GM12892 (cell line): ENCODE data around the gene SERTAD4.

Experiments
- DNase-seq: peaks from one replicate; pipeline ENCODE4 v3.0.0; 2011; ENCODE audit not compliant: insufficient read length
- FAIRE-seq: peaks from 2 replicates; lab custom pipeline; 2011; peaks lifted over from hg19 to GRCh38; lab: Jason Lieb, UNC
- POLR2A ChIP-seq: IDR thresholded peaks from 2 replicates; pipeline ENCODE4 v1.6.1; 2011; ENCODE audit warnings: low read depth, low read length, control low read depth
- POLR2AphosphoS5 ChIP-seq: IDR thresholded peaks from 2 replicates; pipeline ENCODE4 v1.6.1; 2011; ENCODE audit warnings: low read depth, low read length, control low read depth
- TAF1 ChIP-seq: IDR thresholded peaks from 2 replicates; pipeline ENCODE4 v1.6.1; 2011; ENCODE audit warnings: low read depth, mild to moderate bottlenecking, control low read depth, low read length, borderline replicate concordance

Gene SERTAD4

DNA sequence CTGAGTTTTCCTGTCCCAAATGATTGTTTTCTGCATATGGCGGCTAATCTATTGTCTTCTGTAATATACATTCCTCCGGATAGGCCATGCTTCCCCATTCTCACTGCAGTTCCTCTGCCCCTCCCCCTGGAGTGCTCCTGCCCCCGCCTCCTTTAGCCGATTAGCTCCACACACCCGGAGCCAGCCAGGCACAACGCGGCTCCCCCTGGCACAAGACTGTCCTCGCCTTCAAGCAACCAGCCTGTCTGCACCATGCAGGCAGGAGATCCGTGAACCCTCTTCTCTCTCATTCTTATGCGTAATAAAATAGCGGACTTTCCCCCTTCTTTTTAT lies 18.0 kb downstream of the SERTAD4 start:
- TF ChIP-seq TAF1 (no peak), POLR2A (no peak), POLR2AphosphoS5 (no peak)
- DNase-seq (no peak), FAIRE-seq (no peak)

DNA sequence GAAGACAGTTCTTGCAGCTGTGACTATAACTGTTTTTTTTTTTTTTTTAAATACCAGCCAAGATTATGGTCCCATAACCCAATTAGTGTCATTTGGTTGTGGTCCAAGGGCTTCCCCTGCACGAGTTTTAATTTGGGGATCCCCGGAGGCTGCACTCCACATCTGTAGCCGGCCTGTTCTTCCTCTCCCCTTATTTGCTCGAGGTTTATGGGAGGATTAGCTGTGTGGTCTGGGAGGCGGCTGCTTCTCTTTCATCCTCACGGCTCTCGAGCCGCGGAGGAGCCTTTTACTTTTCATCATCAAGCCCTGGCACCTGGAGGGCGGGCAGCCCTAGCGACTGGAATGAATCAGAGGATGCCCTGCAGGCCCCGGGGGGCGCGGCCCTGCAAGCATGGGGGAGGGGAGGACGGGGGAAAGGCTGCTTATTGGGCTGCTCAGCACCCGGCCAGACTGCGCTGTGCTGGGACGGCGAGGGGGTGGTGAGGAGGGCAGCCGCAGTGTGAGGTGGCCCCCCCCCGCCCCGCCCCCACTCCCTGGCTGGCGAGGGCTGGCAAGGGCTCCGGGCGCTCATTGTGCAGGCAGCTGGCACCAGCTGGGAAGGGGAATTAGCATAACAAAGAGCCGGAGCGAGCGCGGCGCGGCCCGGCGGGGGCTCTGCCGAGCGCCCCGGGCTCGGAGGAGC lies 18.5 kb downstream of the SERTAD4 start:
- TF ChIP-seq TAF1 (no peak), POLR2A (no peak)
- no peak for FAIRE-seq
- no peak for DNase-seq

DNA sequence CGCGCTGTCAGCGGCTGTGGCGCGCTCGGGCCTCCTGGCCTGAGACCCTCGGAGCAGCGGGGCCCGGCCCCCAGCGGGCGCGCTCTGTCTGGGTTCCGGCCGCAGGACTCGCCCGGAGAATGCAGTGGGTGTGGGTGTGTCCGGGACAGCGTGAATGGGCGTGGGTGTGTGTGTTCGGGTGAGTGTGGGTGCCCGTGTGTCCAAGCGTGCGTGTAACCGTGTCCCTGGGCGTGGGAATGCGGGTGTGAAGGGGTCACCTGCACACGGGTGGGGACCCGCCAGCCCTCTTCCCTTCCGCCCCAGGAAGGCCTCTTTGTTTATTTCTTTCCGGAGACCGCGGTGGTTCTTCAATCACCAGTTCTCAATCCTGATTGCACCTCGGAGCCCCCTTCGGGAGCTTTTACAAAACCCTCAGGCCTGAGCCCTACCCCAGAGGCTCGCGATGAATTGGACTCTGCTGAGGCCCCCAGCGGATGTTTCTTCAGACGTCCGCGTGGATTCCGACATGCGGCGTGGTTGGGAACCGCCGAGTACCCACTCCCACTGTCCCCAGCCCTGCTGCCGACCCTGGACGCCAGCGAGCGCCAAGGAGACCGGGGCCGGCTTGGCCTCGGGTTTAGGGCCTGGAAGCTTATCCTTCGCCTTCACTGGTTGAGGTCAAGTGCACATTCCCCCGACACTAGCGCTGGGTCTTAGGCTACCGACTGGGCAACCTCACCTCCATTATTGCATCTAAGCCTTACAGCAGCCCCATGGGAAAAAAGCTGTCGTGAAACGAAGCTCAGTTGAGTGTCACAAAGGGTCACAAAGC lies 19.3 kb downstream of the SERTAD4 start:
- DNase-seq = no peak
- TF ChIP-seq TAF1 (no peak), POLR2A (no peak), POLR2AphosphoS5 (no peak)
- no peak for FAIRE-seq

DNA sequence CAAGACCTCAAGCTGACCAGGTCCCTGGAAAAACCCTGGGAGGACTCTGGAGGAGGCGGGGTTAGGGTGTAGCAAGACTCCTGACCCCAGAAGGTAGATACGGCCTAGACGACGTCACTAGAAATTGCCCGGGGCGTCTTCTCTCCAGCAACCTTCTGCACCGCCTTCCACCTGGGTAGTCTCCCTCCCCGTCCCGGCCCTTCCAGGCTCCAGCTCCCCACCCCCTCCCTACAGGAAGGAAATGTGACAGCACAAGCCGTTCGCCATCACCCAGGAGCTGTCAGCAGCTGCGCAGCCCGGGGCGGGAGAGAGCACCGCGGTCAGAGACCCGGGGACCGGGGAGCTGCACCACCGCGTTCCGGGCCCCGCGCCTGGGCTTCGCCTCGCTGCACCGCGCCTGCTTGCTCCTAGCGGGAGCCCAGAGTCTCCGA lies 20.0 kb downstream of the SERTAD4 start:
- FAIRE-seq = no peak
- no peak for DNase-seq
- TF ChIP-seq POLR2AphosphoS5 (no peak), TAF1 (no peak), POLR2A (no peak)

DNA sequence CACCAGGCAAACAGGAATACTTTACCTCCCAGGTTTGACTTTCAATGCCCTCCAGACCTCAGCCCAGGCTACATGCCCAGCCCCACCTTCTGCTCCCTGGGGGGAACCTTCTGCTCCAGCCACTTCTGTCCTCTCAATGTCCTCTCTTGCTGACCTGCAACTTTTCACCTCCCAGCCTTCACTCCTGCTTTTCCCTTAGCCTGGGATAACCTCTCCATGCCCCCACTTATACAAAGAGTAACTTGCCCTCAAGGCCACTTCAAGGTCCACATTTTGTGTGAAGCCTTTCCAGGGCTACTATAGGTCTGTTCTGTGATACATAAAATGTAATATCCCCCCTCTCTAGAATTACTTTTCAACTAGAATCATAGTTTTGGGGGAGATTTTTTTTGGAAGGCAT lies 21.7 kb downstream of the SERTAD4 start:
- FAIRE-seq = no peak
- TF ChIP-seq POLR2A (no peak), TAF1 (no peak), POLR2AphosphoS5 (no peak)
- no peak for DNase-seq

DNA sequence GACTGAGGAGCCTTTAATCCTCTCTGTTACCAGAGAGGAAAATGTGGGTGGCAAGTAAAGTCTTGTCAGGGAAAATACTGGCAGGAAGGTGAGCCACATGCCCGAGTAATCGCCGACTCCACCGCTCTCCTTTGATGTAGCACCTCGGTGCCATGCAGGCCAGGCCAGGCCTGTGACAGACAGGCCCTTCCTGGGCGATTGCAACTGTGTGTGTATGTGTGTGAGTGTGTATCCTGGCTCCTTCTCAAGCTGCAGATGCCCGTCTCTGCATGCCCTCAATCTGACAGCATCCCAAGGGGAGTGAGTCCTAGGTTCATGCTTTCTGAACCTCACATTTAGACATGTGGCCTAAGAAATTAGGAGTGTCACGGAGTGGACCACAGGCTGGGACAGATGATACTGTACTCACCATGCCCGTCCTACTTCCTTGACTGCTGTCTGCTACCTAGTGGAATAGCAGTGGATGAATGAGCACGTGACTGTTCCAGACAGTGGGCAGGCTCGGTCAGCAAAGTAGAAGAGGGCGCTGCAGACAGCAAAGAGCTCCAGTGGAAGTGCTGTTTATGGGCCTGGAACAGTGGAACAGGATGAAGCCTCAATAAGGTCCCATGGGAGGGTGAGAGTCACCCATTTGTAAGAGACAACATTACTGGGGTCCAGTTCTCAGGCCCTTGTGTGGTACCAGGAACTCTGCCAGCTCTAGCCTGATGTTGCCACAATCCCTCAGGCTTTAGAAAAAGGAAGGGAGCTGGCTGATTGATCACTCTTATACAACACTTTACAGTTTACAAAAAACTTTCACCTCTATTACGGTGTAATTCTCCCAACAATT lies 25.3 kb downstream of the SERTAD4 start:
- no peak for FAIRE-seq
- no peak for DNase-seq
- TF ChIP-seq POLR2A (no peak), POLR2AphosphoS5 (no peak), TAF1 (no peak)

DNA sequence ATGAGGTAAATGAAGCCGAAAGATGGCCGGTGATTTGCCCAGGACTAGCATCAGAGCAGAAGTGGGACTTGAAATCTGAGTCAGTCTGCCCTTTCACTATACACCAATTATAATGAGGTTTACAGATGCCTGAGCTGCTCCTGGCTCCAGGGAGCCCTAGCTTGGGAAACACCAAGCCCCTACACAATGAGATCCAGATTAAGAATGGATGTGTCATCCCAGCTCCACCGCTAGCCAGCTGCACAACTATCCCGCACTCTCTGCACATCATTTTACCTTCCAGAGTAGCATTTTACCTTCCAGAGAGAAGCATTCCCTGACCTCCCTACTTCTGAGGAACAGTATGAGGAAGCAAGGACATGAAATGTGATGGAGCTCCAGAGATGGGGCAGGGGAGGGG lies 27.0 kb downstream of the SERTAD4 start:
- no peak for TF ChIP-seq TAF1
- no peak for TF ChIP-seq POLR2AphosphoS5
- no peak for TF ChIP-seq POLR2A
- FAIRE-seq (no peak), DNase-seq (no peak)

DNA sequence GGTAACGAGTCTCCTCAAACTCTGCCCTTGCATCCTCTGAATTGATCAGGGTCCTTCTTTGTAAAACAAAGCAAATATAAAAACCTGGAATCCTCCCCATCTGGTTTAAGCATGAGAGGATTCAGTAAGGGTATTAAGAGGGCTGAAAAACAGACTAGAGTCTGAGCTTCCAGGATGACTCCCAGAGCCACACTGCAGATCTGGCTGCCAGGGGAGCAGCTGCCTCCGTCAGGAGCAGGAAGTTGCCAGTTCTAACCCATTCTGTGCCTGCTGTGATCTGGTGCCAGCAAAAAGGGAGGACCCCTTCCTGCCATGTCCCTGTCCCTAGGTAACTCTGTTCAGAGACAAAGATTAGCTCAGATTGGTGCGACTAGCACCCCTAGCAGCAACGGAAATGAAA lies 27.5 kb downstream of the SERTAD4 start:
- FAIRE-seq = no peak
- TF ChIP-seq POLR2AphosphoS5 = no peak
- TF ChIP-seq TAF1 = no peak
- no peak for TF ChIP-seq POLR2A
- no peak for DNase-seq

DNA sequence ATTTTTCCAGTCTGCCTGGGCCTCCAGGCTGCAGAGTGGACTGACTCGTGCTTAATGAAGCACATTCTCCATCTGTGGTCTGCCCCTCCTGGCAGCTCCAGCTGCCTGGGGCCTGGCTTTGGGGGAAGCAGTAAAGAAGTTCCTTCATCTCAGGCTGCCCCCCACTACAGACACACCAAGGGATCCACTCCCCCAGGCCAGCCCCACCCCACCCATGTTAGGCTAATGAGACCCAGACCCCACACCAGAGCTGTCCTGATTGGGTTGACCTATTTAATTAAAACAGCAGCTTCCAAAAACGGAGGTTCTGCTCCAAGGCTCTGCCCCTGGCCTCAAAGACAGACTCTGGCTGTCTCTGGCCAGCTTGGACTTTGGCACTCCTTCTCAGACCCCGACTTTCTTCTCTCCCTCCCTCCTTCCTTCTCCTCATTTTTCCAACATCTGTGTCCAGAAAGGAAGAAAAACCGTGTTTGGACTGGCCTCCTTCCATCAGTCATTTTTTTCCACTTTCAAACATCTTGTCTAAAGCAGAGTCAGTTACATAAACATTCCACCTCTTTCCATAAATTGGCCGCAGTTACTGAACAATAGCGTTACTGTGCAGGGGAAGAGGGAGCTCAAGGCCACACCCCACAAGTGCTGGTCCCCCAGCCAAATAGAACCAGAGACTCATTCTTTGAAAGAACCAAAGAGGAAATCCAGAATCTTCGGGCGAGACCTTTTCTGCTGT lies 29.7 kb downstream of the SERTAD4 start:
- no peak for TF ChIP-seq POLR2AphosphoS5
- TF ChIP-seq TAF1 = no peak
- TF ChIP-seq POLR2A = no peak
- DNase-seq = no peak
- FAIRE-seq = no peak

DNA sequence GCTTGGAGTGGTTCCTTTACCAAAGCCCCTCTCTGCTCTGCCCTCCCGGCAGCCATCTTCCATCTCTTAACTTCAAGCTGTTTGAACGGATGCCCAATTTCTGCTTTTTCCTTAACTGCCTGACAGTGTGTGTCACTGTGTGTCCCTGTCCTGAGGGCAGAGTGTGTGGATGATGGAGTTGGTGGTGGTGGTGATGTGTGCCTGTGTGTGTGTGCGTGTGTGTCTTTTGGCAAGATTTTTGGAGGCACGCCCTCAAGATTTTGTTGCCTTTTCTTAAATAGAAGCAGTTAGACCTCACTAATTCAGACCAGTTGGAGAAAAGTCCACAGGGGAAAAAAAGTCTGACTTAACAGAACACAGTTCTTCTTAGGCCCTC lies 30.3 kb downstream of the SERTAD4 start:
- DNase-seq = no peak
- no peak for FAIRE-seq
- no peak for TF ChIP-seq POLR2AphosphoS5
- TF ChIP-seq POLR2A = no peak
- no peak for TF ChIP-seq TAF1

DNA sequence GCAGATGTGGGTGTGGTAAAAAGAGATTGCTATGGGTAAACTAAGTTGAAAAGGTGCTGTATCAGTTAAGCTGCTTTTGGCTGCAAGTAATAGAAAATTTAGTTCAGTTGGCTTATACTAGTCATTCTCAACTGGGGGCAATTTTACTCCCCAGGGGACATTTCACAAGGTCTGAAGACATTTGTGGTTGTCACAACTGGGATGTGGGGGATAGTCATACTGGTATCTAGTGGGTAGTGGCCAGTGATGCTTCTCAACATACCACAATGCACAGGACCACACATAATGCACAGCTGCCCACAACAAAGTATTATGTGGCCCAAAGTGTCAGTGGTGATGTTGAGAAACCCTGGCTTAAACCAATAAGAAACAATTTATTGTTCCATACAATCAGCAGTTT lies 31.4 kb downstream of the SERTAD4 start:
- FAIRE-seq = no peak

More for the DNA sequence above, 31.4 kb downstream of the SERTAD4 start:
- TF ChIP-seq TAF1 (no peak), POLR2AphosphoS5 (no peak), POLR2A (no peak)
- no peak for DNase-seq
